HL-60 (cell line): ENCODE results near the gene CALML3.

Experiments
- DNase-seq, 2 experiments: peaks; one replicate each; pipeline ENCODE4 v3.0.0-alpha.2; 2010 to 2020; ENCODE audit warnings: low read depth in 1 of 2, low spot score in 1 of 2
- H3K27ac ChIP-seq: fragments of 250-450 bp; sonication (Bioruptor Pico); replicated peaks from 2 replicates; pipeline ENCODE4 v1.5.1; 2020; ENCODE audit warnings: mild to moderate bottlenecking, moderate library complexity
- H3K27me3 ChIP-seq: fragments of 250-450 bp; sonication (Bioruptor Pico); 2 replicates; pipeline ENCODE4 v1.5.1; 2021; ENCODE audit warnings: mild to moderate bottlenecking, moderate library complexity; ENCODE audit not compliant: insufficient read depth, poor library complexity, severe bottlenecking
- H3K4me3 ChIP-seq: replicated peaks from 2 replicates; pipeline ENCODE4 v1.5.1; 2011; ENCODE audit warnings: mild to moderate bottlenecking, control low read depth, low read length; ENCODE audit not compliant: insufficient read depth
- CTCF ChIP-seq: IDR thresholded peaks from one replicate; pipeline ENCODE4 v1.5.1; 2011; ENCODE audit warnings: low read length, control low read depth, inconsistent platforms; ENCODE audit not compliant: insufficient read depth
- GABPA ChIP-seq: IDR thresholded peaks from 2 replicates; pipeline ENCODE4 v1.6.1; 2012; ENCODE audit warnings: low read depth
- POLR2AphosphoS5 ChIP-seq: IDR thresholded peaks from 2 replicates; pipeline ENCODE4 v1.6.1; 2012; ENCODE audit warnings: low read depth
- REST ChIP-seq: IDR thresholded peaks from 2 replicates; pipeline ENCODE4 v1.6.1; 2012; ENCODE audit warnings: low read depth; ENCODE audit not compliant: insufficient replicate concordance
- SPI1 ChIP-seq: IDR thresholded peaks from 2 replicates; pipeline ENCODE4 v1.6.1; 2012; ENCODE audit warnings: low read depth, mild to moderate bottlenecking, borderline replicate concordance

Gene CALML3

GRCh38 chr10:5496261-5497250 lies 28.2 kb upstream of the CALML3 start:
- Histone ChIP-seq H3K27ac (no peak overlapping the region), H3K27me3 (no peaks in the 10 kb centered on the region), H3K4me3 (no peak overlapping the region)
- TF ChIP-seq SPI1 (no peak), CTCF (no peak)
- no peak for DNase-seq

GRCh38 chr10:5497289-5497688 lies 27.5 kb upstream of the CALML3 start:
- H3K27me3 ChIP-seq = no peaks in the 10 kb centered on the region
- H3K27ac ChIP-seq = no peak overlapping the region
- TF ChIP-seq SPI1 = no peak
- DNase-seq = no peak
- H3K4me3 ChIP-seq = no peak overlapping the region

- Histone ChIP-seq H3K4me3 (no peak overlapping the region), H3K27ac (no peak overlapping the region), H3K27me3 (no peaks in the 10 kb centered on the region)
- TF ChIP-seq REST (no peak), CTCF (no peak), POLR2AphosphoS5 (no peak), GABPA (no peak), SPI1 (no peak)
- DNase-seq = no peak
Observed at GRCh38 chr10:5497948-5498730, 26.6 kb upstream of the CALML3 start.

- TF ChIP-seq REST (no peak), GABPA (no peak), POLR2AphosphoS5 (no peak), SPI1 (no peak), CTCF (no peak)
- no peak overlapping the region for H3K27ac ChIP-seq
Observed at GRCh38 chr10:5498791-5499492, 25.8 kb upstream of the CALML3 start.

More at GRCh38 chr10:5498791-5499492, 25.8 kb upstream of the CALML3 start:
- H3K27me3 ChIP-seq = no peaks in the 10 kb centered on the region
- no peak for DNase-seq
- H3K4me3 ChIP-seq = no peak overlapping the region
